Thyroid gland (tissue), 4 donors: ENCODE results near the gene FHOD3. TPM values are rescaled to one million over a fixed set of nuclear protein-coding genes. Genes with fewer than 3 reads are reported as not detected.

Experiments
- total RNA-seq, 4 donors: library from RNA; depleted of rRNA; stranded (reverse); fragments of >200 nt; gene quantifications; one replicate each; pipeline ENCODE4 v1.2.3, GENCODE V29; 2016

FHOD3 gene
- total RNA-seq, 4 donors from 2014 or later: 1.6 to 6.9 (median 4.8) TPM

Other genes starting within 250 kb of the FHOD3 start
- gene RPRD1A, start 230.2 kb upstream of the FHOD3 start, total RNA-seq: 10 to 100 TPM; 56.8 to 95.6 (median 71.0) TPM
- gene SLC39A6, start 168.4 kb upstream of the FHOD3 start, total RNA-seq: 10 to 100 TPM; 42.6 to 52.8 (median 48.1) TPM
- gene ELP2, start 167.8 kb upstream of the FHOD3 start, total RNA-seq: 10 to 100 TPM; 50.5 to 93.2 (median 61.4) TPM
- gene MOCOS, start 110.2 kb upstream of the FHOD3 start, total RNA-seq: 1 to 10 TPM in 1 of 4 donors, under 1 TPM in 3; 0.45 to 1.0 (median 0.75) TPM